ENCODE measurements around the gene ONECUT3. TPM values are rescaled to one million over a fixed set of nuclear protein-coding genes. Genes with fewer than 3 reads are reported as not detected.

The ONECUT3 gene
- total RNA-seq, 2 experiments from 2014 or later: not detected

DNA sequence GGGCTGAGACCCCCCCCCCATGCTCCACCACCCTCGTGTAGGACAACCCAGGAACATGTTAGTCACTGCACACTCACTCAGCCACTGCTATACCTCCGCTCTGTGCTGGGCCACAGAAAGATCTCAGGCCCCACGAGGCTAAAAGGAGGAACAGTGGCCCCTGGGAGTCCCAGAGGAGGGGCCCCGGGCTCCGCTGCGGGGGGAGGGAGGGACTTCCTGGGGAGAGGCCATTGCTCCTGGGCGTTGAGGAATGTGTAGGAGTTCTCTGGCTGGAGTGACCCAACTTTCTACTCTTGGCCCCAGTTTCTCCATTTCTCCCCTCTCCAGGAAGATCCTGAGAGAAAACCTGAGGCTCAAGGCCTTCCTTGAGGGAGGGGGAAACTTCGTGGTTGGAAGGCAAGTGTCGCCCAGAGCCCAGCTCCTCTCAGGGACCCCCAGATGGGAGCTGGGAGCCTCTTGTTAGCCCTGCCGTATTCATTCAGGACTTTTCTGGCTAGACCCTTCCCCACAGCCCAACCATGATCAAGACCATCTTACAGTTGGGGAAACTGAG, 13.6 kb downstream of the ONECUT3 start:
- H3K27ac Mint-ChIP-seq: no peak overlapping the region
- H3K4me3 Mint-ChIP-seq: no peak overlapping the region
- H3K27me3 Mint-ChIP-seq: peaks cover 94% of the 10 kb centered on the region
- peaks cover 3% of the 10 kb centered on the region for H3K4me1 Mint-ChIP-seq
- H3K9me3 Mint-ChIP-seq: peaks cover 10% of the 10 kb centered on the region
- DNase-seq: no peak
- peaks cover 2% of the 10 kb centered on the region for H3K36me3 Mint-ChIP-seq

DNA sequence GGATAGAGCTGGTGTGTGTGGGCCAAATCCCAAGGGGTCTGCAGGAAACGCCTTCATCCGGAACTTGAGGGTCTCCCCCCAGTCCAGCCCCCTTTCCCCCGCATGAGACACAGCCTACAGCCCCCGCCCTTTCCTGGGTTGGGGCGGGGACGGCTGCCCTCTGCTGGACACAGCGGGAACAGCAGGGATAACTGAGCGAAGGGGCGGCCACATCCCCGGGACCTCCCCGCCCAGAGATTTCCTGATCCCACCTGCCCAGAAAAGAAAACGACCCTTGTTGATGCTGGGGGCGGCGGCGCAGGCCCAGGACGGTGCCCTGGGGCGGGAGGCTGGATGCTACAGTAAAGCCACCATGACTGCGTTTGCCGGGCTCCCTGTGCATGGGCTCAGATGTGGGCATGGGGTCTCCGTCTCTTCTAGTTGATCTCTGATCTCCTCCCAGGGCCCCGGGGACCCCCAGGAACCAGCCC, 14.2 kb downstream of the ONECUT3 start:
- no peak overlapping the region for H3K4me3 Mint-ChIP-seq
- peaks cover 93% of the 10 kb centered on the region for H3K27me3 Mint-ChIP-seq
- H3K27ac Mint-ChIP-seq: no peak overlapping the region
- peaks cover 12% of the 10 kb centered on the region for H3K9me3 Mint-ChIP-seq
- peak; percentile 61 for DNase-seq
- peaks cover 4% of the 10 kb centered on the region for H3K36me3 Mint-ChIP-seq
- peaks cover 3% of the 10 kb centered on the region for H3K4me1 Mint-ChIP-seq

- DNase-seq: no peak
- H3K36me3 Mint-ChIP-seq: peaks cover 4% of the 10 kb centered on the region
- no peak overlapping the region for H3K27ac Mint-ChIP-seq
- H3K4me3 Mint-ChIP-seq: no peak overlapping the region
- peaks cover 93% of the 10 kb centered on the region for H3K27me3 Mint-ChIP-seq
- H3K9me3 Mint-ChIP-seq: peaks cover 12% of the 10 kb centered on the region
- peaks cover 3% of the 10 kb centered on the region for H3K4me1 Mint-ChIP-seq
Measured at GRCh38 chr19:1768248-1768647, 14.9 kb downstream of the ONECUT3 start.

DNA sequence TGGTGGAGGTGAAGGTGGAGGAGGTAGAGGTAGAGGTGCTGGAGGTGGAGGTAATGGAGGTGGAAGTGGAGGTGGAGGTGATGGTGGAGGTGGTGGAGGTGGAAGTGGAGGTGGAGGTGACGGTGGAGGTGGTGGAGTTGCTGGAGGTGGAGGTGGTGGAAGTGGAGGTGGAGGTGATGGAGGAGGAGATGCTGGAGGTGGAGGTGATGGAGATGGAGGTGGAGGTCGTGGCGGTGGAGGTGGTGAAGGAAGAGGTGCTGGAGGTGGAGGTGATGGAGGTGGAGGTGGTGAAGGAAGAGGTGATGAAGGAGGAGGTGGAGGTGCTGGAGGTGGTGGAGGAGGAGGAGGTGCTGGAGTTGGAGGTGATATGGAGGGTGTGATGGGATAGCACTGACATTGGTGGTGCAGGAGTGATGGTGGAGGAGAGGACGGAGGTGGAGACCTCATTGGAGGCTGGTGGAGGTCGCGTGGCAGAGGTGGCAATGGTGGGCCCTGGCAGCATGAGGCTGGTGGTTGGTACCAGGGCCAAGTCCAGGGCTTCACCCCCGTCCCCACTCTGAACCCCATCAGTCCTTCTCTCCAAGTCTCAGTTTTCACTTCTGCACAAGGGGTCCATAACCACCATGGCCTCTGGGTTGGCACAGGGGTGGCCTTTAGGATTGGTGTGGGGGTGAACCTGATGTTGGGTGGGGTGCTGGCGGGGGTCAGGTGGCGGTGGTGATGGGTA, 15.8 kb downstream of the ONECUT3 start:
- Mint-ChIP-seq H3K4me3 (no peak overlapping the region), H3K27me3 (peaks cover 93% of the 10 kb centered on the region), H3K27ac (no peak overlapping the region), H3K9me3 (peaks cover 12% of the 10 kb centered on the region), H3K4me1 (peaks cover 3% of the 10 kb centered on the region), H3K36me3 (peaks cover 4% of the 10 kb centered on the region)
- no peak for DNase-seq

DNA sequence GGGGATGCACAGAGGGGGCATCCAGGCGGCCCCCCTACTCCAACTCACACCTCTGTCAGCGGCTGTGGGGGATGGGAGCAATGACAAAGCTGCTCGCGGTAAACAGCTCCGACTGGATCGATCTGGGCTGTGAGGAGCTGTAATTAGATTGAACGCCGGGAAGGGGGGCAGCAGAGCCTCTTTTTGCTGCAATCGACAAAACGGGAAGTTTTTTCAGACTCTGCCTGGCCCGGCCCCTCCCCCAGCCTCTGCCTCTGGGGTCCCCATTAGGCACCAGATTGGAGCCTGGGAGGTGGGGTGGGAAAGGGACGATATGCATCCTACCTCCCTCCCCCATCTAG, 16.3 kb downstream of the ONECUT3 start:
- Mint-ChIP-seq H3K4me3 (no peak overlapping the region), H3K9me3 (peaks cover 12% of the 10 kb centered on the region), H3K4me1 (peaks cover 3% of the 10 kb centered on the region), H3K27ac (no peak overlapping the region), H3K27me3 (peaks cover 93% of the 10 kb centered on the region), H3K36me3 (peaks cover 4% of the 10 kb centered on the region)
- no peak for DNase-seq

DNA sequence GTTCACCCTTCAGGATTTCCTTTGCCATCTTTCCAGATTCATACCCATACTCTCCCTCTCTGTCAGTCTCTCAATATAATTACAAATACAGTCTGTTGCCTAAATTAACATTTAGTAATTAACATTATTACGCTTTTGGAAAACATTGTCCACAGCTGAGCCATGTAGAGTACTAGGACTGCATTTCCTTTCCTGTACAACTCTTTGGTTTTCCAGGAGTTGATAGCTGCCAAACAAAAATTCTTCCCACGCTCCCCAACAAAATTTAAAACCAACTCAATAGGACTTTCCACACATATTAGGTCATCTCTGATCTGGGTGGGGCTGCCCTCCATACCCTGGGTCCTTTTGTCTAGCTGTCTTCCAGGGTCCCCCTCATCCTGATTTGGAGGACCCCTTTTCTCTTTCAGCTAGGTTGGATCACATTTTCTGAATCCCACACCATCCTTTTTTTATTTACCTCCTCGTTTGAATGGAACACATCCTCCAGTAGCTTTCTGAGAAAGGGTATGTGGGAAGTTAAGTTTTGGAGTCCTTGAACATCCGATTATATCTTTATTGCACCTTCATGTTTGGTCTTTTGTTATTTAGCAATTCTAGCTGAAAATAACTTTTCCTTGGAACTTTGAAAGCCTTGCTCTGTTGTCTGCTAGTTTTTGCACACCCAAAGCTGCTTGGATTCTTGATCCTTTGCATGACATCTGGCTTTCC, 17.7 kb downstream of the ONECUT3 start:
- peaks cover 4% of the 10 kb centered on the region for H3K36me3 Mint-ChIP-seq
- H3K4me3 Mint-ChIP-seq: no peak overlapping the region
- H3K27ac Mint-ChIP-seq: no peak overlapping the region
- no peak for DNase-seq
- peaks cover 14% of the 10 kb centered on the region for H3K9me3 Mint-ChIP-seq
- H3K4me1 Mint-ChIP-seq: peaks cover 3% of the 10 kb centered on the region
- peaks cover 90% of the 10 kb centered on the region for H3K27me3 Mint-ChIP-seq

DNA sequence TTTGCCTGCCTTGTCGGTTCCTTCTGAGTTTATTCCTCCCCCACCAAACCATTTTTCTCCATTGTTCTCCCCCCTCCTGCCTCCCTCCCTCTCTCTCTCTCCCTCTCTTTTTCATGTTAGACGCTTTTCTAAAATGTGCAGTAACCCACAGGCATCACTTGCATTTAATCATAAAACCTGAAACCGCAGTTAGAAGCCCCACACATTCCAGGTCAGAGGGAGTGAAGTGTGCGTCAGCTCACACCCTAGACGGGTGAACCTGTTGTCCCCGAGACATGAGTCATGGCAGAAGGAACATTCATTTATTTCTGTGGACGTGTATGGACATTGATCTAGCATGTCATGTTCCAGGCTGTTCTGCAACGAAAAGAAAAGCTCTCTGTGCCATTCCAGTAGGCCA, 19.9 kb downstream of the ONECUT3 start:
- H3K27me3 Mint-ChIP-seq: peaks cover 90% of the 10 kb centered on the region
- no peak overlapping the region for H3K27ac Mint-ChIP-seq
- peaks cover 4% of the 10 kb centered on the region for H3K36me3 Mint-ChIP-seq
- no peaks in the 10 kb centered on the region for H3K4me1 Mint-ChIP-seq
- H3K4me3 Mint-ChIP-seq: no peak overlapping the region
- peaks cover 14% of the 10 kb centered on the region for H3K9me3 Mint-ChIP-seq
- no peak for DNase-seq

DNA sequence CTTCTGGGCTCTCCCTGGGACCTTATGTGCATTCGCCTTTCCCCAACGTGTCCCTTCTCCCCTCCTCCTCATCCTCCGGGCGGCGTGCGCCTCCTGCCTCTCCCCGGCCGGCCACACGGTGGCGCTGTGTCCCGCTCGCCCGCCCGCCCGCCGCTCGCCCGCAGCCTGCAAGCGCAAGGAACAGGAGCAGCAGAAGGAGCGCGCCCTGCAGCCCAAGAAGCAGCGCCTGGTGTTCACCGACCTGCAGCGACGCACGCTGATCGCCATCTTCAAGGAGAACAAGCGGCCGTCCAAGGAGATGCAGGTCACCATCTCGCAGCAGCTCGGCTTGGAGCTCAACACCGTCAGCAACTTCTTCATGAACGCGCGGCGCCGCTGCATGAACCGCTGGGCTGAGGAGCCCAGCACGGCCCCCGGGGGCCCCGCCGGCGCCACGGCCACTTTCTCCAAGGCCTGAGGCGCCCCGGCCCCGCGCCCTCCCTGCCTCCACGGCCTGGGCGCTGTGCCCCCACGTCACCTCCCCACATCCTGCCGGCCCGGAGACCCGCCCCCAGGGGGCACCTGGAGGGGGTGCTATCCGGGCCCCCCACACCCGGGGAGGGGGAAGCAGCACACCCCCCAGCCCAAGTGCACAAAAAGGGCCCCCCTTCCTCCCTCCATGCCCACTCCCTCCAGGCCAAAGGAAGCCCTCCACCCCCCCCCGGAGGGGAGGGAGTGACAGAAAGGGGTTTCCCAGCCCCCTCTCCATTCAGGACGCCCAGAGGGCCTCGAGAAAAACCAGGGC, 21.9 kb downstream of the ONECUT3 start:
- H3K27me3 Mint-ChIP-seq: peaks cover 89% of the 10 kb centered on the region
- no peak overlapping the region for H3K4me3 Mint-ChIP-seq
- H3K4me1 Mint-ChIP-seq: no peaks in the 10 kb centered on the region
- H3K27ac Mint-ChIP-seq: no peak overlapping the region
- H3K9me3 Mint-ChIP-seq: peaks cover 14% of the 10 kb centered on the region
- peaks cover 4% of the 10 kb centered on the region for H3K36me3 Mint-ChIP-seq
- DNase-seq: peak; percentile 35

DNA sequence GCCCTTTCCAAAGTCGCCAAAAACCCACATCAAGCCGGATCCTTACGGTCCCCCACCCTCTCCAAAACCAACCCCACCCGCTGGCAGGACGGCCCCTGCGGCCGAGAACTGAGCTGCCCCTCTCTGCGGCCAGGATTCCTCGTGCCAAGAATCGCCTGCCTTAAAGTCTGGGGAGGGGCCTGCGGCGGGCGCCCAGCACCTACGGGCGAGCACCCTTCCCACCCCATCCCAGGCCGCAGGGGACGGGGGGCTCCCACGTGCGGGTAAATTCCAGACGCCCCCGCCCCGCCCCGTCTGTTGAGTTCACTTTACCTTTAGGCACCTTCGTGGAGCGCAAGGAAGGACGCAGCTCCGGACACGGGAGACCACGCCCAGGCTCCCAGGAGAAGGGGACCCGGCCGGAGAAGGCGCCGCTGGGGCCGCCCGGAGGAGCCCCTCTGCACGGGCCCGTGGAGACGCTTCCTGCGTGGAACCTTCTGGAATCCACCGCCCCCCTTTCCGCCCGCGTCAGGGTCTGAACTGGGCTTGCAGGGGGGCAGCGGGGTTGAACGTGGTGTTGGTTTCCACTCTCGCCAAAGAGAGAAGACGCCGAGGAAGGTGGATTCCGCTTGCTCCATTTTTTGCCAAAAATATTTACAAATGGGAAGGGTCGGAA, 22.8 kb downstream of the ONECUT3 start:
- Mint-ChIP-seq H3K36me3 (peaks cover 2% of the 10 kb centered on the region), H3K27me3 (peaks cover 89% of the 10 kb centered on the region), H3K4me3 (no peak overlapping the region), H3K9me3 (peaks cover 6% of the 10 kb centered on the region), H3K4me1 (no peaks in the 10 kb centered on the region), H3K27ac (no peak overlapping the region)
- DNase-seq: no peak

GRCh38 chr19:1776606-1777147, 23.4 kb downstream of the ONECUT3 start:
- peaks cover 89% of the 10 kb centered on the region for H3K27me3 Mint-ChIP-seq
- no peak overlapping the region for H3K4me3 Mint-ChIP-seq
- no peaks in the 10 kb centered on the region for H3K4me1 Mint-ChIP-seq
- no peak for DNase-seq
- H3K36me3 Mint-ChIP-seq: peaks cover 1% of the 10 kb centered on the region
- H3K27ac Mint-ChIP-seq: no peak overlapping the region
- H3K9me3 Mint-ChIP-seq: peaks cover 4% of the 10 kb centered on the region

DNA sequence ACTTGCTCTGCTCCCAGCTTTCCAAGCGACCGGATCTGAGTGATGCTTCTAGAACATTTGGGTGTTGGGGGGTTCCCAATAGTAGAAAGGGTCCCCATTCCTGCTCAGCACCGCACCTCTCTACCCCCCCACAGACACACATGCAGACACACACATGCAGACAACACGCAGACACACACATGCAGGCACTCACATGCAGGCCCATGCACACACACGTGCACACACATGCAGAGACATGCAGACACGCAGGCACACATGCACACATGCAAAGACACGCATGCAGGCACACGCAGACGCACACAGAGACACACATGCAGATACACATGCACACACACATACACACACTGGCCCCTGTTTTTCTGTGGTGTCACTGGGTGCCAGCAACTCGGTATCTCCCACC, 23.8 kb downstream of the ONECUT3 start:
- H3K36me3 Mint-ChIP-seq: peaks cover 1% of the 10 kb centered on the region

DNA sequence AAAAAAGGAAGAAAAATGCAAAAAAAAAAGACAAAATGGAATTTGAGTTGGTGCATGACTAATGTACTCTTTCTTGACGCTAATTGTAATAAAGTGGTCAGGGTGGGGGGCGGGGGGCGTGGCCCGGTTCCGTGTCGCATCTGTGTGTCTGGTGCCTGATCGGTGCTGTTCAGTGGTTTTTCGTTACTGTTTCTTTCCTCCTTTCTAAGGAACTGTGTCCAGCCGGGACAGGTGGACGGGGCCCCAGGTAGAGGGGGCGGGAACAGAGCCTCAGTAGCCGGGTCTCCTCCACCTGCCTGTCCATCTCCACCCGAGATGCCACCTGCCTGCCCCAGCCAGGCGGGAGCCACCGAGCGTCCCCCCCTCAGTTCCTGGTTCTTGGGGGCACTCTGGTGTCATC, 26.3 kb downstream of the ONECUT3 start:
- no peak overlapping the region for H3K4me3 Mint-ChIP-seq
- no peak overlapping the region for H3K27ac Mint-ChIP-seq
- H3K36me3 Mint-ChIP-seq: no peaks in the 10 kb centered on the region
- no peaks in the 10 kb centered on the region for H3K4me1 Mint-ChIP-seq
- DNase-seq: no peak
- peaks cover 2% of the 10 kb centered on the region for H3K9me3 Mint-ChIP-seq
- peaks cover 85% of the 10 kb centered on the region for H3K27me3 Mint-ChIP-seq

More for the DNA sequence above, 23.8 kb downstream of the ONECUT3 start:
- peaks cover 92% of the 10 kb centered on the region for H3K27me3 Mint-ChIP-seq
- DNase-seq: no peak
- H3K27ac Mint-ChIP-seq: no peak overlapping the region
- no peak overlapping the region for H3K4me3 Mint-ChIP-seq
- no peaks in the 10 kb centered on the region for H3K4me1 Mint-ChIP-seq
- H3K9me3 Mint-ChIP-seq: peaks cover 4% of the 10 kb centered on the region

DNA sequence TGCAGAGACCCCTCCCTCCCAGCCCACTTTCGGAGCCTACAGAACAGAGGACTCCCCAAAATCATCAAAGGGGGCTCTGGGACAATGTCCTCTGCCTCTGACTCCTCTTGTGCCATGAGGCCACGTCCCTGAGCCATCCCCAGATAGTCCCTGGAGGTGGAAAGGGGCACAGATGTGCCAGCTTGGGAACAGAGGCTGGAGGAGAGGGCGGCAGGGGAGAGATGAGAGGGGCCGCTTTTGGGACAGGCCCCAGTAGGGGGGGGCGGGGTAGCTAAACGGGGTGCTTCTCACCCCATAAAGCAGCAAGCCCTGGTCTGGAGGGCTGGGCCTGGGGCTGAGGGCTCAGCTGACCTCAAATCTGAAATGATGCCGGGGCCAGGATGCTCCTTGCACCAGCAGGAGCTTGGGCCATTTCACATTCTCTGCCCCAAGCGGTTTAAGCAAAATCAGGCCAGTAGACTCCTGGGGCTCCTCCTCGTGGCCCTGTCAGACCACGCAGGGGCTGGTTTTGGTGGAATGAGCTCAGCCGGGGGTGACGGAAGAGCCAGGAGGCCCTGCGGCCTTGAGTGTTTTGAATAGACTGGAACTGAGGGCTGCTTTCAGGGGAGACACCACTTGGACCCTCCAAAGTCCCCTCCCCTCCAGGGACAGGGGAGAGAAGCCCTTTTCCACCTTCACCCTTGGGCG, 27.1 kb downstream of the ONECUT3 start:
- Mint-ChIP-seq H3K4me1 (no peaks in the 10 kb centered on the region), H3K36me3 (no peaks in the 10 kb centered on the region), H3K27me3 (peaks cover 79% of the 10 kb centered on the region), H3K9me3 (no peaks in the 10 kb centered on the region), H3K4me3 (no peak overlapping the region), H3K27ac (no peak overlapping the region)
- no peak for DNase-seq

DNA sequence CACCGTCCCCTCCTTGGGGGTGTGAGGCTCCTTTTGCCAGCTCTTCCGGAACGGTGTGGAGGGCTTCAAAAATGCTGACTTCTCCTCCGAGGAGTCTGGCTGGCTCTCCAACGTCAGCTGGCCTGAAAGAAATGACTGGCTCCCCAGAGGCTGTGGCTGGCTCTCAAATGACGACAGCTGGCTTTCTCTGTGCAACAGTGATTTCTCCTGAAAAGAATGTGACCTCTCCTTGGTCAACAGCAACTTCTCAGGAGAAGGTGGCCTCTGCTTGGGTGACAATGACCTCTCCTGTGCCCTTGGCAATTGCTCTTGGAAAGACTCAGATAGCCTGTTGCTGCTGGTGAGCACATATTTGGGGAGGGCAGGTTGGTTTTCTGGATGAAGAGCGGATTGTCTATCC, 29.2 kb downstream of the ONECUT3 start:
- H3K27me3 Mint-ChIP-seq: peaks cover 66% of the 10 kb centered on the region
- no peaks in the 10 kb centered on the region for H3K36me3 Mint-ChIP-seq
- H3K4me3 Mint-ChIP-seq: no peak overlapping the region
- no peaks in the 10 kb centered on the region for H3K4me1 Mint-ChIP-seq
- no peak for DNase-seq
- no peaks in the 10 kb centered on the region for H3K9me3 Mint-ChIP-seq
- H3K27ac Mint-ChIP-seq: no peak overlapping the region

Data from activated naive CD8-positive, alpha-beta T cell treated with anti-CD3 and anti-CD28 coated beads for 36 hours (primary cell).